Ectodermal cell (in vitro differentiated cells): Measurements from ENCODE around the gene TMC6.

ENCODE experiments used
- H3K27ac ChIP-seq: 2 replicates; pipeline ENCODE4 v1.7.0; 2013; ENCODE audit warnings: mild to moderate bottlenecking, low read depth, low read length; ENCODE audit not compliant: insufficient read depth, poor library complexity, severe bottlenecking
- H3K27me3 ChIP-seq: 2 replicates; pipeline ENCODE4 v1.7.0; 2013; ENCODE audit warnings: mild to moderate bottlenecking, low read length; ENCODE audit not compliant: insufficient read depth, control insufficient read depth, poor library complexity, severe bottlenecking
- H3K36me3 ChIP-seq: one replicate; pipeline ENCODE4 v1.7.0; 2013; ENCODE audit warnings: low read length; ENCODE audit not compliant: control insufficient read depth, insufficient read depth
- H3K4me1 ChIP-seq: one replicate; pipeline ENCODE4 v1.7.0; 2013; ENCODE audit warnings: low read length; ENCODE audit not compliant: control insufficient read depth, insufficient read depth
- H3K4me3 ChIP-seq: 2 replicates; pipeline ENCODE4 v1.7.0; 2013; ENCODE audit warnings: low read depth, low read length, control low read depth; ENCODE audit not compliant: insufficient read depth
- H3K9me3 ChIP-seq: 2 replicates; pipeline ENCODE4 v1.7.0; 2013; ENCODE audit warnings: mild to moderate bottlenecking, low read length, moderate library complexity; ENCODE audit not compliant: control insufficient read depth
- WGBS, 2 experiments: methylation state at CpG; one replicate each; pipeline ENCODE4 v1.1.7; 2013; ENCODE audit warnings: missing lambda C conversion rate in 2 of 2; 5-methylcytosine and 5-hydroxymethylcytosine counted together

Gene TMC6

GRCh38 chr17:78105551-78105950 is 23.0 kb downstream of the TMC6 start:
- no peaks in the 10 kb centered on the region for H3K27me3 ChIP-seq
- no peak overlapping the region for H3K4me3 ChIP-seq
- no peak overlapping the region for H3K27ac ChIP-seq
- peaks cover 28% of the 10 kb centered on the region for H3K36me3 ChIP-seq
- H3K4me1 ChIP-seq, result no peaks in the 10 kb centered on the region
- 88 to 95% methylated on average over 12 to 13 of the region's 13 CpGs for WGBS, 2 experiments
- no peaks in the 10 kb centered on the region for H3K9me3 ChIP-seq

- Histone ChIP-seq H3K36me3 (peaks cover 32% of the 10 kb centered on the region), H3K9me3 (no peaks in the 10 kb centered on the region), H3K4me3 (no peak overlapping the region), H3K27ac (no peak overlapping the region), H3K4me1 (no peaks in the 10 kb centered on the region), H3K27me3 (no peaks in the 10 kb centered on the region)
- 88 to 95% methylated on average over 16 of the region's 16 CpGs for WGBS, 2 experiments
Measured at GRCh38 chr17:78105101-78105500, 23.5 kb downstream of the TMC6 start.

GRCh38 chr17:78104540-78104941 is 24.0 kb downstream of the TMC6 start:
- WGBS, 2 experiments, result 96 to 97% methylated on average over 28 of the region's 28 CpGs
- Histone ChIP-seq H3K4me3 (no peak overlapping the region), H3K9me3 (no peaks in the 10 kb centered on the region), H3K27me3 (no peaks in the 10 kb centered on the region), H3K27ac (no peak overlapping the region), H3K4me1 (no peaks in the 10 kb centered on the region), H3K36me3 (peaks cover 37% of the 10 kb centered on the region)

- Histone ChIP-seq H3K27ac (no peak overlapping the region), H3K36me3 (peaks cover 48% of the 10 kb centered on the region), H3K4me3 (no peak overlapping the region), H3K9me3 (no peaks in the 10 kb centered on the region), H3K27me3 (no peaks in the 10 kb centered on the region), H3K4me1 (no peaks in the 10 kb centered on the region)
- WGBS, 2 experiments, result 92 to 94% methylated on average over 4 of the region's 4 CpGs
Measured at GRCh38 chr17:78103311-78103710, 25.2 kb downstream of the TMC6 start.

GRCh38 chr17:78101542-78101941 is 27.0 kb downstream of the TMC6 start:
- WGBS, 2 experiments, result 94 to 97% methylated on average over 10 of the region's 10 CpGs
- Histone ChIP-seq H3K36me3 (peaks cover 61% of the 10 kb centered on the region), H3K27ac (no peak overlapping the region), H3K27me3 (no peaks in the 10 kb centered on the region), H3K9me3 (no peaks in the 10 kb centered on the region), H3K4me3 (no peak overlapping the region), H3K4me1 (no peaks in the 10 kb centered on the region)

- no peak overlapping the region for H3K4me3 ChIP-seq
- H3K27ac ChIP-seq, result no peak overlapping the region
- no peaks in the 10 kb centered on the region for H3K4me1 ChIP-seq
- 94% methylated on average over 5 of the region's 5 CpGs for WGBS, 2 experiments
- peaks cover 65% of the 10 kb centered on the region for H3K36me3 ChIP-seq
- no peaks in the 10 kb centered on the region for H3K27me3 ChIP-seq
- H3K9me3 ChIP-seq, result no peaks in the 10 kb centered on the region
Measured at GRCh38 chr17:78101112-78101511, 27.4 kb downstream of the TMC6 start.

- Histone ChIP-seq H3K9me3 (no peaks in the 10 kb centered on the region), H3K27ac (no peak overlapping the region), H3K4me3 (no peak overlapping the region), H3K4me1 (no peaks in the 10 kb centered on the region), H3K27me3 (no peaks in the 10 kb centered on the region), H3K36me3 (peaks cover 73% of the 10 kb centered on the region)
- 94 to 95% methylated on average over 9 of the region's 9 CpGs for WGBS, 2 experiments
Measured at GRCh38 chr17:78096093-78096492, 32.5 kb downstream of the TMC6 start.

GRCh38 chr17:78095035-78095434 is 33.5 kb downstream of the TMC6 start:
- H3K36me3 ChIP-seq, result peaks cover 73% of the 10 kb centered on the region
- no peak overlapping the region for H3K27ac ChIP-seq
- WGBS, 2 experiments, result 92 to 94% methylated on average over 6 of the region's 6 CpGs
- no peaks in the 10 kb centered on the region for H3K4me1 ChIP-seq
- H3K4me3 ChIP-seq, result no peak overlapping the region
- H3K27me3 ChIP-seq, result no peaks in the 10 kb centered on the region
- no peaks in the 10 kb centered on the region for H3K9me3 ChIP-seq

- 94% methylated on average over 6 of the region's 6 CpGs for WGBS, 2 experiments
- Histone ChIP-seq H3K27me3 (no peaks in the 10 kb centered on the region), H3K4me1 (no peaks in the 10 kb centered on the region), H3K27ac (no peak overlapping the region), H3K4me3 (no peak overlapping the region), H3K36me3 (peaks cover 70% of the 10 kb centered on the region), H3K9me3 (no peaks in the 10 kb centered on the region)
Measured at GRCh38 chr17:78092794-78093324, 35.7 kb downstream of the TMC6 start.

- WGBS, 2 experiments, result 93 to 94% methylated on average over 7 of the region's 7 CpGs
- Histone ChIP-seq H3K4me3 (no peak overlapping the region), H3K4me1 (no peaks in the 10 kb centered on the region), H3K27ac (no peak overlapping the region), H3K9me3 (no peaks in the 10 kb centered on the region), H3K27me3 (no peaks in the 10 kb centered on the region), H3K36me3 (peaks cover 60% of the 10 kb centered on the region)
Measured at GRCh38 chr17:78089576-78090281, 38.8 kb downstream of the TMC6 start.
